Measurements from ENCODE around the gene DYRK4. TPM values are rescaled to one million over a fixed set of nuclear protein-coding genes. Genes with fewer than 3 reads are reported as not detected.

The DYRK4 gene
- total and polyA plus RNA-seq, 2 of the 8 experiments (the other 6 are each of a cell fraction or from before 2014, with no cell fraction given) = 10.5 to 11.4 TPM

GRCh38 chr12:4556735-4557530 lies 5.1 kb upstream of the DYRK4 start (continued):
- TF ChIP-seq EGR1 (IDR thresholded peaks at IDR 0.05; ENCODE audit: borderline replicate concordance, low read depth, low read length) (no peak), EP300 (IDR thresholded peaks at IDR 0.05; ENCODE audit: borderline replicate concordance in 1 of 2, low read depth in 2 of 2, low read length in 2 of 2) (no peak), BACH1 (IDR thresholded peaks at IDR 0.05; ENCODE audit: low read length) (no peak), CTCF (IDR thresholded peaks at IDR 0.05; ENCODE audit: control extremely low read depth in 1 of 3, insufficient read depth in 1 of 3, low read depth in 1 of 3, low read length in 3 of 3) (no peak)

Data from H1 (cell line).